C4-2B (cell line): ENCODE measurements around the gene MYEF2.

Experiments used
- H3K27ac ChIP-seq: fragments of 450-650 bp; 2 replicates; pipeline ENCODE4 v1.5.1; 2017
- ZFX ChIP-seq: fragments of 450-650 bp; IDR thresholded peaks from 2 replicates; pipeline ENCODE4 v1.6.1; 2017
- TF ChIP-seq, protein P1 (sequence below): fragments of 450-650 bp; conservative IDR thresholded peaks from 2 replicates; pipeline ENCODE4 v1.5.1; 2017; ENCODE audit warnings: mild to moderate bottlenecking

Gene MYEF2

DNA sequence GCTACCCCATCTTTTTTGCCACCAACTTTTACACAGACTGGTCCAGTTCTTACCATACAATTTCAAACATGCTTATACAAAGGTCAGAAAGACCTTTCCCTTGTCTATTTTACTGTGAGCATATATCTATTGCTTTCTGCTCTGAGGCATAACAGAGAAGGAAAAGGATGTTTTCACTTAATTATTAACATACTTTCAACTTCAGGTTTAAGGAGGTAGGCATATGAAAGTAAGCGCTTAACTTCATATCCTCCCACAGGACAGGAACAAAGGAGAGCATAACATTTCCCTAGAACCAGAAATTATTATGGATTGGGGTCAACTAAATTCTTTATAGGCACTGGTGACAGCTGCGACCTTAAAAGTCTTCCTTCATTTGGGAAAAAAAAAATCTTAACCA, 1.1 kb downstream of the MYEF2 start:
- H3K27ac ChIP-seq: no peak overlapping the region
- TF ChIP-seq, protein P1, sequence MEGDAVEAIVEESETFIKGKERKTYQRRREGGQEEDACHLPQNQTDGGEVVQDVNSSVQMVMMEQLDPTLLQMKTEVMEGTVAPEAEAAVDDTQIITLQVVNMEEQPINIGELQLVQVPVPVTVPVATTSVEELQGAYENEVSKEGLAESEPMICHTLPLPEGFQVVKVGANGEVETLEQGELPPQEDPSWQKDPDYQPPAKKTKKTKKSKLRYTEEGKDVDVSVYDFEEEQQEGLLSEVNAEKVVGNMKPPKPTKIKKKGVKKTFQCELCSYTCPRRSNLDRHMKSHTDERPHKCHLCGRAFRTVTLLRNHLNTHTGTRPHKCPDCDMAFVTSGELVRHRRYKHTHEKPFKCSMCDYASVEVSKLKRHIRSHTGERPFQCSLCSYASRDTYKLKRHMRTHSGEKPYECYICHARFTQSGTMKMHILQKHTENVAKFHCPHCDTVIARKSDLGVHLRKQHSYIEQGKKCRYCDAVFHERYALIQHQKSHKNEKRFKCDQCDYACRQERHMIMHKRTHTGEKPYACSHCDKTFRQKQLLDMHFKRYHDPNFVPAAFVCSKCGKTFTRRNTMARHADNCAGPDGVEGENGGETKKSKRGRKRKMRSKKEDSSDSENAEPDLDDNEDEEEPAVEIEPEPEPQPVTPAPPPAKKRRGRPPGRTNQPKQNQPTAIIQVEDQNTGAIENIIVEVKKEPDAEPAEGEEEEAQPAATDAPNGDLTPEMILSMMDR: no peak
- TF ChIP-seq ZFX: no peak

DNA sequence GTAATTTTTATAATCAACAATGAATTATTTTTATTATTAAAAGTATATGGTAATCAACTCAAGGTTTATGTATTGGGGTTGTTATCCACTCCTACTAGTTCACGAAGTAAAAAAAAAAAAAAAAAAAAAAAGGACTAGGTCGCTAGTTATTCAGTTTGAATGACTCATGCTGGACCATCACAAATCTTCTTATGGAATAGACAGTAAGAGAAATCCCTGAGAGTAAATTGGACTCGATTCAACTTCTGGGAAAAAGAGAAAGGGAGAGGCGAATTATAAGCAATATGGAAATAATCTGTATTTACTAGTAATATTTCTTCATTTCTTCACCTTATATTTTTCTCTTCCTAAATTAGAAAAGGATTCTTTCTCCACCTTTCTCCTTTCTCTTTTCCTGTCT, 2.0 kb downstream of the MYEF2 start:
- TF ChIP-seq, protein P1: no peak
- TF ChIP-seq ZFX: no peak
- no peak overlapping the region for H3K27ac ChIP-seq

DNA sequence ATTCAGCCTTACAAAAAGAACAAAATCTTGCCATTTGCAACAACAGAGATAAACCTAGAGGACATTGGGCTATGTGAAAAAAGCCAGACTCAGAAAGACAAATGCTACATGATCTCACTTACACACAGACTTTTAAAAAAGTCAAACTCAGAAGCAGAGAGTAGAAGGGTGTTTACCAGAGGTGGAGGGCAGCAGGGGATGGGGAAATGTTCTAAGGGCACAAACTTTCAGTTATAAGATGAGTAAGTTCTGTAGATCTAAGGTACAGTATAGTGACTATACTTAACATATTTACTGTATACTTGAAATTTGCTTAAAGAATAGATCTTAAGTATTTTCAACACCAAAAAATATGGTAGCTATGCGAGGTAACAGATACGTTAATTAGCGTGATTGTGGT, 3.0 kb downstream of the MYEF2 start:
- no peak for TF ChIP-seq ZFX
- TF ChIP-seq, protein P1: no peak
- H3K27ac ChIP-seq: no peak overlapping the region

DNA sequence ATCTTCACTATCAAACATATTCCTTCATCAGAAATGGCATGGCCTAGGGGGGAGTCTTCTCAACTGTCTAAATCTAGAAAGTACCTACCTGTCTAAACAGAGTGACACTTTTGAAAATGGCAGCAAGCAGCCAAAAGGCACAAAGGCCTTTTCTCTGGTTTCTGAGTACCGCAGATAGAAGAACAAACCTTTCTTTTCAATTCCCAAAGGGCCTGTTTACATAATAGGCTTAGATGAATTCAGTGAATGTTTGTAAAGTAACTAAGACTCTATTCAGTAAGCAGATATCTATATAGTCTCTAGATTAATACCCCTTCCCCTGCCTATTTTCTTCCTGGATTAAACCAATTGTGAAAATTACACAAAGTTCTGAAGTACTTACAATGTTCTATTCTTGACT, 7.1 kb downstream of the MYEF2 start:
- TF ChIP-seq ZFX: no peak
- TF ChIP-seq, protein P1: no peak

DNA sequence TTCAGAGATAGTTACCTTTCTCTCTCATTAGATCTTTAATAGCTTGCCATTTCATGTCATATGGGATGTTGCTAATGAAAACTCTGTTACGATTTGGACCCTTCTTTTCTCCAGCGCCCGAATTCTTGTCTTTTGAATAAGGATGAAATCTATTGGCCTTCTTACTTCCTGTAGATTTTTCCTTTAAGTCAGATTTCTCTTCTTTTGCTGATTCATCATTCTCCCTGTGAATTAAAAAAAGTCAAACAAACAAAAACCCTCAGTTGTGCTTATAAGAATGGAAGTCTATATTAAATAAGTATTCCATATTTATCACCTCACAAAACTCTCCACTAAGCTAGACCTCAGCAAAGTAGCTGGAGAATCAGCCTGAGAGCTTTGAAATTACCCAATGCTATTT, 9.5 kb downstream of the MYEF2 start:
- no peak overlapping the region for H3K27ac ChIP-seq
- no peak for TF ChIP-seq ZFX
- TF ChIP-seq, protein P1: no peak

More for the DNA sequence above, 7.1 kb downstream of the MYEF2 start:
- H3K27ac ChIP-seq: no peak overlapping the region

DNA sequence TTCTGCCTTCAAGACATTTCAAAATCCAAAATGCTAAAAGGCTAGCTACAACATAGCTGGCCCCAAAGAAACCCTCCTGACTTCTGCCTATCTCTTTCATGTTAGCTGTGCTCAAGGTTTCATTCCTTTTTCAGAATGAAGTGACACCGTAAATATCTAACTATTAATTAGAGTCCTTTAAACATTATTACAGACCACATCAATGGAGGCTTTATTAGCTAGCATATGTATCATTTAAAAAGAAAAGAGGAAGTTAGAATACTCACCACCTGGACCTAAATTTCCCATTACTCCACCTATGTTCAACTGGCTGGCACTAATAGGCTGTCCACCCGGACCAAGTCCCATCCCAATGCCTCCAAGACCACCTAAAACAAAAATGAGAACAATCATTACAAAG, 24.6 kb downstream of the MYEF2 start:
- TF ChIP-seq ZFX: no peak
- TF ChIP-seq, protein P1: no peak

DNA sequence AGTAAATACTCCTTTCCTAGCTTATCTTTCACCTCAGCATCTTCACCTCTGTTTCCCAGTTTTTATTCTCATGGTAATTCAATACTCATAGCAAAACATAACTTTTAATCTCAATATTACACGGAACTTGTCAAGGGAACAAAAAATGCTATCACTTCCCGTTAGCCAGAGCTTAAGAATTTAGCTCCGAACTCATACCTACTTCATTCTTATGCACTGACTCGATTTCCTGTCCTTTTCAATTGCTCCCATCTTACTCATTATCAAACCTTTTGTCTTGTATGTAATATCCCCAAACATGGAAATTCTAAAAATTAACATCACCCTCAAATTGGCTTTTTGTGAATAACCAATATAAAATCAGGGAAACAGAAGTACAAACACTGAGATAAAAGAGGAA, 28.2 kb downstream of the MYEF2 start:
- no peak overlapping the region for H3K27ac ChIP-seq

More for the DNA sequence above, 24.6 kb downstream of the MYEF2 start:
- no peak overlapping the region for H3K27ac ChIP-seq

More for the DNA sequence above, 28.2 kb downstream of the MYEF2 start:
- TF ChIP-seq, protein P1: no peak
- TF ChIP-seq ZFX: no peak
